ENCODE measurements around the gene ZBTB40.

ZBTB40 gene

DNA sequence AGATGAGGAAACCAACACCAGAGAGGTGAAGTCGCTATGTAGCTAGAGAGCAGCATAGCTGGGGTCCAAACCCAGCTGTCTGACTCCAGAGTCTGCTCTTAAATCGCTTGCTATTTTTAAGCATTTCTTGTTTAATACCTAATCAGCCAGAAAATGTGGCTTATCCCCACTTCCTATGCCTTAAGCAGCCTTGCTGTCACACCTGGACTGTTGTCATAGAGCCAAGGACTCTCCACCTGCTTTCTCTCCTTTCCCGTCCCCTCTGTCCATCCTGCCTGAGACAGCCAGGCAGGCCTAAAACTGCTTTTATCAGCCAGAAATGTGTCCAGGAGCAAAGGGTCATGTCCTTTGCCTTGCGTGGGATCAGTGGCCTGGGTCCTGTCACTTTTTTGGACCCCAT lies 83.3 kb downstream of the ZBTB40 start:
- peak; percentile 61 for DNase-seq

GRCh38 chr1:22535399-22535798 lies 83.7 kb downstream of the ZBTB40 start:
- no peak for DNase-seq

- DNase-seq, result no peak
Observed at GRCh38 chr1:22536506-22536905, 84.9 kb downstream of the ZBTB40 start.

GRCh38 chr1:22537441-22538139 lies 85.9 kb downstream of the ZBTB40 start:
- DNase-seq, result no peak

DNA sequence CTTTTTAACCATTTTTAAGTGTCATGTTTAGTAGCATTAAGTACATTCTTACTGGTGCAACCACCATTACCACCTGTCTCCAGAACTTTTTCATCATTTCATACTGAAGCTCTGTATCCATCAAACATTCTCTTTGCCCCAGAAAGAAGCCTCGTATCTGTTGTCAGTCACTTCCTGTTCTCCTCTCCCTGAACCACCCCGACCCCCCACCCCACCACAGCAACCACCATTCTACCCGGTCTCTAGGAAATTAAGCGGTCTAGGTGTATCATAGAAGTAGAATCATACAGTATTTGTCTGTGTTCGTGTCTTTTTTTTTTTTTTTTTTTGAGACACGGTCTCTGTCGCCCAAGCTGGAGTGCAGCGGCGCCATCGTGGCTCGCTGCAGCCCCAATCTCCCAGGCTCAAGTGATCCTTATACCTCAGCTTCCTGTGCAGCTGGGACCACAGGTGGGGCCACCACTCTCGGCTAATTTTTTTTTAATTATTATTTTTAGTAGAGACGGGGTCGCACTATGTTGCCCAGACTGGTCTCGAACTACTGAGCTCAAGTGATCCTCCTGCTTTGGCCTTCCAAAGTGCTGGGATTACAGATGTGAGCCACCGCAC lies 88.0 kb downstream of the ZBTB40 start:
- DNase-seq, result no peak

DNA sequence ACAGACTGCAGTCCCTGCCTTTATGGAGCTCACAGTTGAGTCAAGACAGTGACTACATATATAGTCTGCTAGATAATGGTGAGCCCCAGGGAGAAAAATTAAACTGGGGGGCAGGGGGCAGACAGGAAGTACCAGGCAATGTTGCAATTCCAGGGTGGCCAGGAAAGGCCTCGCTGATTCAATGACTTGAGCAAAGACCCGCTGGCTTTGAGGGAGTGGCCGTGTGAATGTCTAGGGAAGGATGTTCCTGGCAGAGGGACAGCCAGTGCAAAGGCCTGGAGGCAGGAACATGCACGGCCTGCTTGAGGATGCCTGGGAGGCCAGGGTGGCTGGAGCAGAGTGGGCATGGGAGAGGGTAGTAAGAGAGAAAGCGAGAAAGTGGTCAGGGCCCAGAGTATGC lies 88.7 kb downstream of the ZBTB40 start:
- DNase-seq, result no peak

- DNase-seq, result no peak
Observed at GRCh38 chr1:22542886-22543285, 91.2 kb downstream of the ZBTB40 start.

- DNase-seq, result no peak
Observed at GRCh38 chr1:22543679-22544078, 92.0 kb downstream of the ZBTB40 start.

DNA sequence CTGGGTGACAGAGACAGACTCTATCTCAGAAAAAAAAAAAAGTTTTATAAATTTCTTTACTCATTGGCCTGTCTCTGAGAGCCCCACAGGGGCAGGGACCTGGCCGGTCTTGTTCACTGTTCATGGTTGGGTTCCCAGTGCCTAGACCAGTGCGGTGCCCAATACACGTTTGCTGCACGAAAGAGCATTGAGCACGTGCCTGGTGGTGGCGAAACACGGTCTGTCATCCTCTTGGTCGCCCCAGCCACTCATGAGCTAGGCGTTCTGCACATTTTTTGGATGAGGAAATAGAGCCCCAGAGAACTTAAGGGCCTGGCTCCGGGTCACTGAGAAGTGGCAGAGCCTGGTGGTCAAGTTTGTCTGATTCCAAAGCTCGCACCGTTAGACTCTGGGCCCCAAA lies 93.0 kb downstream of the ZBTB40 start:
- no peak for DNase-seq

GRCh38 chr1:22545141-22545540 lies 93.5 kb downstream of the ZBTB40 start:
- DNase-seq, result no peak

GRCh38 chr1:22547186-22547817 lies 95.7 kb downstream of the ZBTB40 start:
- no peak for DNase-seq

- DNase-seq, result no peak
Observed at GRCh38 chr1:22547818-22548462, 96.3 kb downstream of the ZBTB40 start.

DNA sequence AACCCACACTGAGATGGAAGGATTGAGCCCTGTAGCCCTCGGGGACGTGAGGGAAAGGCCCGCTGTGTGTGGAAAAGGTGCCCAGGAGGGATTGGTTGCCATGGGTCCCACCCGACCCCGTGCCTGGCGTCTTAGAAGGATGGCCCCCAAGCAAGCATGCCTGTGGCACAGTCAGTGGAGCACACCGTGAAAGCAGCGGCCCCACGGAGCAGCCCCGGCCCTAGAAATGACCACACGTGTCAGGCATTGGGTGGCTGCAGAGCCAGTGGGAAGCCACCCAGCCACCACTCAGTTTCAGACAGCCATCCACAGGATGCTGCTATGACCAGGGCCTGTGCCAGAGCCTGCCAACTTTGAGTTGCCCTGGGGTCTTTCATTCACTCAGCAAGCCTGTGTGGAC lies 98.4 kb downstream of the ZBTB40 start:
- no peak for DNase-seq

DNA sequence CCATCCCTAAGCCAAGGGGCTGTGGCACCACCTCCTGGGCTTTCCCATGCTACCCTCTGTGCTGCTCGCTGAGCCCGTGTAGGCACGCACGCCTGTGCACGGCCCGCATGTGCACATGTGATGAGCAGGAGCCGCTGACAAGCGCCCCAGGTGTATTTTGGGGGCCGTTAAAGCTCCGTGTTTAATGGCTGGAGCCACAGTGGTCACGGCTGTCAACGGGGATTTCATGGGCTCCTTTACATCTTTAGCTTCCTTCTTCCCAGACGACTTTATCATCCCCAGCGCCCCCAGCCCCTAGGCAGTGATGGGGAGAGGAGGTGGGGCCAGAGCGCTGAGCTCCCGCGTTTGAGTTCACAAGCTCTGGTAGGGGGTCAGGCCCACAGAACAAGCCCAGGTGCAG lies 99.9 kb downstream of the ZBTB40 start:
- no peak for DNase-seq

GRCh38 chr1:22552021-22552420 lies 100.4 kb downstream of the ZBTB40 start:
- DNase-seq, result no peak

DNA sequence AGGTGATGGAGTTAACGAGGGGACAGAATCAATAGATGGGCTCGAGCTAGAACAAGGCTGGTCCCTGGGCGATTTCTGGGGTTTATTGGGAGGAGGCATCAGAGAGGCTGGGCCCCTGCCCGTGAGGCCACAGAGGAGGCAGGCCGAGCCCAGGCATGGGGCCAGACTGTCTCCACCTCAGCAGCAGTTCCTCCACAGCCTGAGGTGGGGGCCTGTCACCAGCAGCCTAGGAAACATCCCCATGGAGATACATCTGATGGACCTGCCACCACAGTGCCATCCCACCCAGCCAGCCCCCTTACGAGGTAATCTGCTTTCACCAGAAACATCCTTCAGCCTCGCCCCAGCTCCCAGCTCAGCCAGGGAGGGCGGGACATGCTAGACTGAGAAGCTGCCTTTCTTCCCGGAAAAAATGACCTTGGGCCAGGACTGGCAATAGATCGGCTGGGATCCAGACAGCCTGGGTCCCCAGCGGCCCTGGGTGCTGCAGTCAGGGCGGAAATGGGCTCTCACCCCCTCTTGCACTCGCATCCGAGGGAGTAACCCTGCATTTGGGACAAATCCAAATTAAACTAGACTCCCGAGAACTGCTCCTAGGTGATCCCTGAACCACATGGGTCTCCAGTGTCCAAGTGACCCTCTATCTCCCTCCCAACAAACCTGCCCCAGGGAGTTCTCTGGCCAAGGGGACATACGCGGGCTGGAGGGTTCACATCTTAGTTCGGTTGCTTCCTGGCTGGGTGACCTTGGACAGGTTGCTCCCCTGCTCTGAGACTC lies 101.6 kb downstream of the ZBTB40 start:
- DNase-seq, result no peak

GRCh38 chr1:22553991-22554522 lies 102.4 kb downstream of the ZBTB40 start:
- DNase-seq, result no peak

DNA sequence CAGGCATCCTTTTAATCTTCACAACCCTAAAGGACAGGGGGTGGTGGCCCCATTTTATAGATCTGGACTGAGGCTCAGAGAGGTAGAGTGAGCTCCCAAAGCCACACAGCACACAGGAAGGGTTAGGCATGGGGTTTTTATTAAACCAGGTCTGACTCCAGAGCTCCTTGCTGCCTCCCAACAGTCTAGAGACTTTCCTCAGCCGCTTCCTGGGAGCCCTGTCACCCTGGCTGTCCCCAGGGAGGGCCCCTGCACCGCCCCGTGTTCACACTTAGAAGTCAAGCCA lies 103.7 kb downstream of the ZBTB40 start:
- no peak for DNase-seq

DNA sequence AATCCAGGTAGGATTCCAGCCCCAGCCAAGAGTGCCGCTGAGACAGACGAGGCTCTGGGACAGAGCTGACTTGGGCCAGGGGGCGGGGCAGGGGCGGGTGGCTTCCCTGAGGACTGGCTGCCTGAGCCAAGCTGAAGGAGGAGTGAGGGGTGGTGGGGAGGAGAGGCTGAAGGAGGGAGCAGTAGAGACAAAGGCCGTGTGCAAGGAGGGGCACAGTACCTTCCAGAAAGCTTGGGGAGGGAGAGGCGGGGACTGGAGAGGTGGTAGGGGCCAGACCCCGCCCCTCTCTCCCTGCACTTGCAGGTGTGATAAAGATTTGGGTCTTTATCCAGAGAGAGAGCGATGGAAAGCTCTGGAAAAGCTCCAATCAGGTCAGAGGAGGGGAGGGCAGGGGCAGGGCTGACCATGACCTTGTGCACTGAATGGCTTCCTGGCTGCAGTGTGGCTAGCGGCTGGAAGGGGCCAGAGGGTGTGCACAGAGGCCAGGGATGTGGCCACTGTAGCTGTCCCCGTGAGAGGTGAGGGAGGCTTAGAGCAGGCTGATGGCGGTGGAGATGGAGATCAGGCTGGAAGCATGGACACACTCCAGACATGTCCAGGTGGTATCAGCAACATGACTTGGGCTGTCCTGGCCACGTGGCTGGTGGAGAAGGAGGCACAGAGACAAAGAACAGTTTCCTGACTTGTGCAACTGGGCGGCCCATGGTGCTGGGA lies 104.9 kb downstream of the ZBTB40 start:
- no peak for DNase-seq

DNA sequence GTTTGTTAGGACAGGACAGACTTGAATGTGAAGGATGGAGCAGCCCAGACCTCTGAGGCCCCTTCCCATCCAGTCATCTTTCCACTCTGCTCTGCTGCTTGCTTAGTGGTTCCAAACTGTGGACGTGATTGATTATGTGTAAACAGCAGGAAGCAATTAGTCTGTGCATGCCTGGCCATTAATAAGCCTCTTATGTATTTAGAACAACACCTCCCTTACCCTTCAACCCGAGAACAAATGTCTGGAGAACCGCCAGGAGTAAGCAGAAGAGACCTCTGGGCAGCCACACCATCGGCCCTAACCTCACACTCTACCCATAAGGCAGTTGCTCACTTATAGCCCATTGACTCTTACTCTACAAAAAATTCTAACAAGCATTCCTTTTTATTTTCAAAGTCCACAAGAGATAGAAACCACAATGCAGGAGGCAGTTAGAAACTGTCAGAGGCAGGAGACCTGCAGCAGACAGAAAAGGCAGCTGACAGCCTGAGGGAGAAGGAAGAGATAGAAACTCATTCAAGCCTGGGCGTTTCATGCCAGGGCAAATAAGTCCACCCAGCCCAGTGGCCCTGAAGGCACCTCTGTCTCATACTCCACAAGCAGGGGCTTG lies 105.8 kb downstream of the ZBTB40 start:
- no peak for DNase-seq

DNA sequence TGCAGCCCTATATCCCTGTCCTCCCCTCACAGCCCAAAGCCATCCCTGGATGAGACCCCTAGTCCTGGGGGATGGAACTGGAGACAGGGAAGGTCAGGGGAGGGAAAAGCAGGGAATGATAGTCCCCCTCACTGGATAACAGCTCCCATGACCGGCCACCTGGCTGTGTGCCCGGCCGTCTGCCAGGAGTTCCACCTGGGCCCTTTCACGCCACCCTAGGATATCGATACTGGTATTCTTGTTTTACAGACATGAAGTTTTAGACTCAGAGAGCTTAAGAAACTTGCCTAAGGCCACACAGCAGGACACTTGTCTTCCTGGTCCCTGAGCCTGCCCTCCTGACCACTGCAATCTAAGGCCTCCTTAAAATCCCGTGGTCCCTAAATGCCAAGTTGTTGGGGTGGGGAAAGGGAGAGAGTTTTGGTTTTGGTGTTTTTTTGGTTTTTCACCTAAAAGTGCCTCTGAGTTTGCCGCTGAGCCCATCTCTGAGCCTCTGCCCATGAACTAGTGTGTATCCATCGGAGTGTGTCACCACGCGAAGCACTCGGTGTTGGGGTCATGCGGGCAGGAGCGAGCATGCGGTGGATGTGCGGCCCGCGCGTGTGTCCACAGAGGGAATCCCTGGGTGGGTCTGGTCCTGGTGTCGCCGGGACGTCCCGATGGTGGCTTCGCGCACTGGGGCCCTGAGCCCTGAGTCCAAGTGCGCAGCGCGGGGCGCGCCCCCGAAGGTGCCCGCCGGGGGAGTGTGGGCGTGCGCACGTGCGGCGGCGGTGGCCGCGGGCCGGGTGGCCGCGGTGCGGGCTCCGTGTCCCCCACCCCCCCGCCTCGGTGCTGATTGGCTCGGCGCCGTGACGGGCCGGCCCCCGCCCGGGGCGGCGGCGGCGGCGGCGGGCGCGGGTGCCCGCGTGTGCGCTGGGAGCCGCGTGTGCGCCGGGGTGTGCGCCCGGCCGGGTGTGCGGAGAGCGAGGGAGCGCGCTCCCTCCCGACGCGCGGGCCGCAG lies 111.2 kb downstream of the ZBTB40 start, which contains the start of gene EPHA8:
TSS of gene EPHA8 (plus strand) at position 906 of the 1,000 bp plus-strand sequence. CDS start 147 bp downstream, outside the sequence.
- no peak for DNase-seq

Measured in RPMI8226 (cell line).